ENCODE data around the gene CHST14.

DNA sequence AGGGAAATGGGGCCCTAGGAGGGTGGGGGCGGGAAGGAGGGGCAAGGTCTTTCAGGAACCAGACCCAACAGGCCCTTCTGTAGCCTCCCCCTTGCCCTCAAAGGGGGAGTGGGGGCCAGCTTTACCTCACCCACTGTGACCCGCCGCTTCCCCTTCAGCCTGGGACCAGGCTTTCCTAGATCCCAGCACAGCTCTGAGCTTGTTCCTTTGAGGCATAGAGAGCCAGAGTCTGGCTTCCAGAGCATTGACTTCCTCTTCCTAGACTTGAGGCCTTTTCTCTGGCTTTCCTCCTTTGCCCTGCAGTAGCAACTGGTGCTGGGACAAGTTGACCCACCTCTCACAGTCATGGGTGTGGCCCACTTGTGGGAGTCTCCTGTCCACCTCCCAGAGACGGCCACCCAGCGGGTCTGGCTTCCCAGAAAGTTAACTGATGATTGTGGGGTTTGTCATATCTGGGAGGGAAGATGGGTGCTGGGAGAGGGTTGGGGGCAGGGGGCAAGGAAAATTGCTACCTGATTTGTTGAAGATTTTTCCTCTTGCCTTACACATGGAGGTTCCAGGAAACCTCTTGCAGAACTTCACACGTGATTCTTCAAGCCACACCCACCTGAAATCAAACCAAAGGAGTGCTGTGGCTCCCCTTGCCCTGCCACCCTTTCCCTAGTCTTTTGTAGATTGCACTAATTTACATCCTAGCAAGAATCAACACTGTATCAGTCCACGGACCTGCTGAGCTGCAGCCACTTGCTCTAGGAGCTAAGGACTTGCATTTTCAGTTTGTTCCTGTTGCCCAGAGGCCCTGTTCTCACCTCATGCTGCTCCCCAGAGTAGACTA, 4.1 kb upstream of the CHST14 start:
- TF ChIP-seq EZH2 (IDR thresholded peaks at IDR 0.05; ENCODE audit: low read depth, low read length, severe bottlenecking) (no peak), BRCA1 (IDR thresholded peaks at IDR 0.05; ENCODE audit: low read depth, low read length) (no peak), RAD21 (IDR thresholded peaks at IDR 0.05 in 1 of 2, conservative IDR thresholded peaks at IDR 0.05 in 1 of 2; ENCODE audit: low read depth in 2 of 2, low read length in 2 of 2) (no peak), POLR2A (IDR thresholded peaks at IDR 0.05; ENCODE audit: control extremely low read depth in 1 of 2, low read depth in 2 of 2, low read length in 2 of 2) (no peak), CEBPB (IDR thresholded peaks at IDR 0.05; ENCODE audit: low read depth, low read length) (no peak), YY1 (IDR thresholded peaks at IDR 0.05; ENCODE audit: low read depth, low read length) (no peak), POLR2AphosphoS5 (IDR thresholded peaks at IDR 0.05; ENCODE audit: low read depth, low read length) (no peak), JUN (IDR thresholded peaks at IDR 0.05; ENCODE audit: low read depth, low read length) (no peak), USF2 (IDR thresholded peaks at IDR 0.05; ENCODE audit: low read length) (no peak), EP300 (IDR thresholded peaks at IDR 0.05; ENCODE audit: borderline replicate concordance in 1 of 2, low read depth in 2 of 2, low read length in 2 of 2) (no peak), MAFK (IDR thresholded peaks at IDR 0.05; ENCODE audit: low read depth, low read length) (no peak)
- TF ChIP-seq, protein P1, sequence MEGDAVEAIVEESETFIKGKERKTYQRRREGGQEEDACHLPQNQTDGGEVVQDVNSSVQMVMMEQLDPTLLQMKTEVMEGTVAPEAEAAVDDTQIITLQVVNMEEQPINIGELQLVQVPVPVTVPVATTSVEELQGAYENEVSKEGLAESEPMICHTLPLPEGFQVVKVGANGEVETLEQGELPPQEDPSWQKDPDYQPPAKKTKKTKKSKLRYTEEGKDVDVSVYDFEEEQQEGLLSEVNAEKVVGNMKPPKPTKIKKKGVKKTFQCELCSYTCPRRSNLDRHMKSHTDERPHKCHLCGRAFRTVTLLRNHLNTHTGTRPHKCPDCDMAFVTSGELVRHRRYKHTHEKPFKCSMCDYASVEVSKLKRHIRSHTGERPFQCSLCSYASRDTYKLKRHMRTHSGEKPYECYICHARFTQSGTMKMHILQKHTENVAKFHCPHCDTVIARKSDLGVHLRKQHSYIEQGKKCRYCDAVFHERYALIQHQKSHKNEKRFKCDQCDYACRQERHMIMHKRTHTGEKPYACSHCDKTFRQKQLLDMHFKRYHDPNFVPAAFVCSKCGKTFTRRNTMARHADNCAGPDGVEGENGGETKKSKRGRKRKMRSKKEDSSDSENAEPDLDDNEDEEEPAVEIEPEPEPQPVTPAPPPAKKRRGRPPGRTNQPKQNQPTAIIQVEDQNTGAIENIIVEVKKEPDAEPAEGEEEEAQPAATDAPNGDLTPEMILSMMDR (IDR thresholded peaks at IDR 0.05; ENCODE audit: control extremely low read depth in 1 of 3, insufficient read depth in 1 of 3, low read depth in 1 of 3, low read length in 3 of 3): no peak
